ENCODE data around the gene LDHD.

- no peak for TF ChIP-seq POLR2A (IDR thresholded peaks at IDR 0.05)
- no peak for TF ChIP-seq CTCF (IDR thresholded peaks at IDR 0.05)
These were observed 28.4 kb downstream of the LDHD start for GRCh38 chr16:75088216-75088615.

Measured in Peyer's patch (tissue), 4 donors.